Panc1 (cell line): ENCODE results near the gene TSPAN31. TPM values are rescaled to one million over a fixed set of nuclear protein-coding genes. Genes with fewer than 3 reads are reported as not detected.

ENCODE experiments used
- ATAC-seq: fragments of 200-7000 bp; cut with Tn5 transposase; 2 replicates; pipeline ENCODE4 v1.9.1; 2020; ENCODE audit warnings: mild to moderate bottlenecking, moderate library complexity
- BruUV-seq: library from RNA; stranded (reverse); fragments of 400-500 nt; replicated peaks from 2 replicates; lab custom pipeline; 2021; lab: Mats Ljungman, UMichigan
- CTCF ChIA-PET: fragments of 300-600 bp; sonication (Branson Sonifier 250); formaldehyde crosslinking; loops from one replicate; lab custom pipeline; 2022; ENCODE audit warnings: antibody characterized with exemption; lab: Charles Lee
- POLR2A ChIA-PET: fragments of 300-600 bp; sonication (Branson Sonifier 250); formaldehyde crosslinking; loops from one replicate; lab custom pipeline; 2022; ENCODE audit warnings: antibody characterized with exemption; lab: Charles Lee
- DNase-seq: peaks from one replicate; pipeline ENCODE4 v3.0.0-alpha.2; 2010; ENCODE audit warnings: low read depth, low spot score
- H3K27ac ChIP-seq: 2 replicates; pipeline ENCODE4 v1.5.1; 2011; ENCODE audit warnings: mild to moderate bottlenecking, low read length, inconsistent platforms
- H3K27me3 ChIP-seq: fragments of 200-500 bp; sonication (Bioruptor generic); 2 replicates; pipeline ENCODE4 v1.6.0; 2014; ENCODE audit warnings: low read length, inconsistent platforms; ENCODE audit not compliant: control insufficient read depth, insufficient read depth
- H3K36me3 ChIP-seq: fragments of 200-500 bp; sonication (Bioruptor generic); 2 replicates; pipeline ENCODE4 v1.5.1; 2014; ENCODE audit warnings: inconsistent platforms, mild to moderate bottlenecking, low read length, moderate library complexity; ENCODE audit not compliant: control insufficient read depth, insufficient read depth
- H3K4me1 ChIP-seq: 2 replicates; pipeline ENCODE4 v1.5.1; 2011; ENCODE audit warnings: inconsistent platforms, mild to moderate bottlenecking, low read length, moderate library complexity; ENCODE audit not compliant: control insufficient read depth, insufficient read depth
- H3K4me3 ChIP-seq, 2 experiments: 2 replicates each; pipeline ENCODE4 v1.5.1; 2011 to 2012; ENCODE audit warnings: low read depth in 2 of 2, low read length in 2 of 2, mild to moderate bottlenecking in 2 of 2, inconsistent platforms in 1 of 2, moderate library complexity in 1 of 2
- H3K9me3 ChIP-seq: fragments of 200-500 bp; sonication (Bioruptor generic); 2 replicates; pipeline ENCODE4 v1.5.1; 2014; ENCODE audit warnings: low read depth, mild to moderate bottlenecking, inconsistent platforms, low read length, moderate library complexity; ENCODE audit not compliant: control insufficient read depth, insufficient read depth
- POLR2AphosphoS5 ChIP-seq: IDR thresholded peaks from 2 replicates; pipeline ENCODE4 v1.6.1; 2012; ENCODE audit warnings: mild to moderate bottlenecking, low read depth, low read length, moderate library complexity
- SIN3A ChIP-seq: IDR thresholded peaks from 2 replicates; pipeline ENCODE4 v1.6.1; 2012; ENCODE audit warnings: low read depth, mild to moderate bottlenecking, low read length, moderate library complexity, borderline replicate concordance; ENCODE audit not compliant: insufficient read depth
- TCF7L2 ChIP-seq: IDR thresholded peaks from 2 replicates; pipeline ENCODE4 v1.6.1; 2011; ENCODE audit warnings: mild to moderate bottlenecking, low read depth, low read length, inconsistent platforms
- in situ Hi-C: cut with HindIII; loops from 2 replicates; pipeline ENCODE4 v1.10.0; 2016; ENCODE audit warnings: low sequenced_read_pairs, low pct_unique_long_range_greater_than_20kb
- intact Hi-C: fragments of 100-400 bp; cut with micrococcal nuclease; formaldehyde crosslinking; loops from one replicate; pipeline ENCODE4 v1.10.0; 2022; ENCODE audit not compliant: unreplicated experiment
- total RNA-seq: library from RNA; stranded (reverse); gene quantifications from one replicate; pipeline ENCODE4 v1.2.1, GENCODE V29; 2021; ENCODE audit not compliant: unreplicated experiment
- TF ChIP-seq, protein P1 (sequence below), 2 experiments: IDR thresholded peaks; 2 replicates each; pipeline ENCODE4 v1.6.1; 2011 to 2012; ENCODE audit warnings: low read depth in 2 of 2, control low read depth in 1 of 2, low read length in 1 of 2, mild to moderate bottlenecking in 1 of 2, moderate library complexity in 1 of 2; ENCODE audit not compliant: insufficient read depth in 1 of 2
- TF ChIP-seq, protein P2 (sequence below): fragments of 450-650 bp; IDR thresholded peaks from 2 replicates; pipeline ENCODE4 v1.5.1; 2017; ENCODE audit warnings: mild to moderate bottlenecking

TSPAN31 gene
- total RNA-seq, 1 experiment from 2014 or later = 17.5 TPM

DNA sequence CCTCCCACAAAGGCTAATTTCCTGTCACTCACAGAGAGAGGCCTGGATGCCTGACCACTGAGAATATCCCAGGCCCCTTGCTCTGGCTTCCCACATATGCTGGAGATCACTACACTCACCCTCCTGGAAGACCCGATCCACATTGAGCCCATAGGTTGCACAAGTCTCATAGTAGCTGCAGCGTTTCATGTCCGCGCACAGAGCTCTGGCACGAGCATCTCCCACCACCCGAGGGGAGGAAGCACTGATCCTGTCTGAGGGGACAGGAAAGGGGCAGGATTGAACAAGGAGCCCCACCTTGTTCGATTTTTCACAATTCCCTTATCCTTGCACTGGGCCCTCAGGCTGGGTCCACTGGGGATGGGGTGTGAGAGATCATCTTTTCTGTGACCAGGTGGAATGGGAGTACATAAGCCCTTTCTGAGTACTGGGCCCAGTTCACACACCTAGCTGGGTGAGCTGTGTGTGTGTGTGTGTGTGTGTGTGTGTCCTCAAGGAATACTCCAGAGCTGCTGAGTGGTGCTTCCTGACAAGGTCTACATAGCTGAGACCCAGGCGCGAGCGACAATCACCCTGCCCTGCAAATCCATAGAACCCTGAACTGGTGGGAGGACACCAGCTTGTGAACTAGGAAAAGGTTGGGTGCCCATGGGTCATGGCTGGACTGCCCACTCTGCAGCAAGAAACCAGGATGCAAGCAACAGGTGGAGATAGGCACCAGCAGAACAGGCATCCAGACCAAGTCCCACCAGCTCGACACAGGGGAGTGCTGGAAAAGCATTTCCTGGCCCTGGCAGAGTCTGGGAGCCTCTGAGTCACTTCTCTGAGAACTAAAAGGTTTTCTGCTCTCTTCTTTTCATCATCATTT, 11.9 kb upstream of the TSPAN31 start:
- ChIA-PET CTCF (interaction anchor here (0.5 kb wide), 1 partner anchor 8 kb away, joined by 3 read pairs; no protein-coding TSS in a partner anchor), POLR2A (no interaction called here)
- ATAC-seq (no peak), DNase-seq (no peak)
- in situ Hi-C loops = no loop called here
- intact Hi-C loops = no loop called here
- Histone ChIP-seq H3K4me3 (no peak overlapping the region), H3K27me3 (no peaks in the 10 kb centered on the region; the same call in 1 of the 2 replicates), H3K9me3 (no peaks in the 10 kb centered on the region), H3K4me1 (peaks cover 7% of the 10 kb centered on the region; the same call in 1 of the 2 replicates), H3K27ac (no peak overlapping the region), H3K36me3 (no peaks in the 10 kb centered on the region)
- BruUV-seq = no TSS peak
- TF ChIP-seq, protein P1, sequence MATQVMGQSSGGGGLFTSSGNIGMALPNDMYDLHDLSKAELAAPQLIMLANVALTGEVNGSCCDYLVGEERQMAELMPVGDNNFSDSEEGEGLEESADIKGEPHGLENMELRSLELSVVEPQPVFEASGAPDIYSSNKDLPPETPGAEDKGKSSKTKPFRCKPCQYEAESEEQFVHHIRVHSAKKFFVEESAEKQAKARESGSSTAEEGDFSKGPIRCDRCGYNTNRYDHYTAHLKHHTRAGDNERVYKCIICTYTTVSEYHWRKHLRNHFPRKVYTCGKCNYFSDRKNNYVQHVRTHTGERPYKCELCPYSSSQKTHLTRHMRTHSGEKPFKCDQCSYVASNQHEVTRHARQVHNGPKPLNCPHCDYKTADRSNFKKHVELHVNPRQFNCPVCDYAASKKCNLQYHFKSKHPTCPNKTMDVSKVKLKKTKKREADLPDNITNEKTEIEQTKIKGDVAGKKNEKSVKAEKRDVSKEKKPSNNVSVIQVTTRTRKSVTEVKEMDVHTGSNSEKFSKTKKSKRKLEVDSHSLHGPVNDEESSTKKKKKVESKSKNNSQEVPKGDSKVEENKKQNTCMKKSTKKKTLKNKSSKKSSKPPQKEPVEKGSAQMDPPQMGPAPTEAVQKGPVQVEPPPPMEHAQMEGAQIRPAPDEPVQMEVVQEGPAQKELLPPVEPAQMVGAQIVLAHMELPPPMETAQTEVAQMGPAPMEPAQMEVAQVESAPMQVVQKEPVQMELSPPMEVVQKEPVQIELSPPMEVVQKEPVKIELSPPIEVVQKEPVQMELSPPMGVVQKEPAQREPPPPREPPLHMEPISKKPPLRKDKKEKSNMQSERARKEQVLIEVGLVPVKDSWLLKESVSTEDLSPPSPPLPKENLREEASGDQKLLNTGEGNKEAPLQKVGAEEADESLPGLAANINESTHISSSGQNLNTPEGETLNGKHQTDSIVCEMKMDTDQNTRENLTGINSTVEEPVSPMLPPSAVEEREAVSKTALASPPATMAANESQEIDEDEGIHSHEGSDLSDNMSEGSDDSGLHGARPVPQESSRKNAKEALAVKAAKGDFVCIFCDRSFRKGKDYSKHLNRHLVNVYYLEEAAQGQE (IDR thresholded peaks at IDR 0.05; ENCODE audit: insufficient read depth in 1 of 2, low read depth in 2 of 2, low read length in 1 of 2) = no peak
- TF ChIP-seq SIN3A (no peak), POLR2AphosphoS5 (no peak)
- TF ChIP-seq, protein P2, sequence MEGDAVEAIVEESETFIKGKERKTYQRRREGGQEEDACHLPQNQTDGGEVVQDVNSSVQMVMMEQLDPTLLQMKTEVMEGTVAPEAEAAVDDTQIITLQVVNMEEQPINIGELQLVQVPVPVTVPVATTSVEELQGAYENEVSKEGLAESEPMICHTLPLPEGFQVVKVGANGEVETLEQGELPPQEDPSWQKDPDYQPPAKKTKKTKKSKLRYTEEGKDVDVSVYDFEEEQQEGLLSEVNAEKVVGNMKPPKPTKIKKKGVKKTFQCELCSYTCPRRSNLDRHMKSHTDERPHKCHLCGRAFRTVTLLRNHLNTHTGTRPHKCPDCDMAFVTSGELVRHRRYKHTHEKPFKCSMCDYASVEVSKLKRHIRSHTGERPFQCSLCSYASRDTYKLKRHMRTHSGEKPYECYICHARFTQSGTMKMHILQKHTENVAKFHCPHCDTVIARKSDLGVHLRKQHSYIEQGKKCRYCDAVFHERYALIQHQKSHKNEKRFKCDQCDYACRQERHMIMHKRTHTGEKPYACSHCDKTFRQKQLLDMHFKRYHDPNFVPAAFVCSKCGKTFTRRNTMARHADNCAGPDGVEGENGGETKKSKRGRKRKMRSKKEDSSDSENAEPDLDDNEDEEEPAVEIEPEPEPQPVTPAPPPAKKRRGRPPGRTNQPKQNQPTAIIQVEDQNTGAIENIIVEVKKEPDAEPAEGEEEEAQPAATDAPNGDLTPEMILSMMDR = no peak

DNA sequence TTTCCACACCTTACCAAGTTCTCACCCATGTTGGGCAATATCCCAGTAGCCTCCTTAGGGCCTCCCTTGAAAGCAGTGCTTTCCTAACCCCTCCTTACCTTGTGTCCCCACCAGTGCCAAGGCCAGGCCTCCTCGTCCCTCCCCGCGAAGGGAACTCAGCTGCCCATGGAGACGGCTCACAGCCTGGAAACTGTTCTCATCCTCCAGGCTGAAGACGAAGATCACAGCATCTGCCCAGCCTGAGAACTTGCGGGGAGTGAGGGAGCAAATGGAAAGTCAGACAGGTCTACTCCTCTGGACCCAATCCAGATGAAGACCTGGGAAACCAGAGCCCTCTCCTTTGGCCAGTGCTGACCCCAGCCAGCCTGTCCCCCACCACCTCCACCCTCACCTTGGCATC, 10.9 kb upstream of the TSPAN31 start:
- TF ChIP-seq, protein P1 (IDR thresholded peaks at IDR 0.05; ENCODE audit: insufficient read depth in 1 of 2, low read depth in 2 of 2, low read length in 1 of 2) = no peak
- TF ChIP-seq, protein P2 = no peak
- TF ChIP-seq SIN3A (no peak), TCF7L2 (no peak), POLR2AphosphoS5 (no peak)
- H3K9me3 ChIP-seq = no peaks in the 10 kb centered on the region
- BruUV-seq = no TSS peak
- H3K27ac ChIP-seq = no peak overlapping the region
- intact Hi-C loops = no loop called here
- POLR2A ChIA-PET = no interaction called here
- in situ Hi-C loops = no loop called here
- CTCF ChIA-PET = no interaction called here
- DNase-seq (no peak), ATAC-seq (no peak)
- no peaks in the 10 kb centered on the region; the same call in 1 of the 2 replicates for H3K27me3 ChIP-seq
- no peak overlapping the region for H3K4me3 ChIP-seq
- H3K36me3 ChIP-seq = no peaks in the 10 kb centered on the region
- H3K4me1 ChIP-seq = peaks cover 7% of the 10 kb centered on the region; the same call in 1 of the 2 replicates
